Vagina (tissue), 2 donors: Measurements from ENCODE around the gene SALL2. TPM values are rescaled to one million over a fixed set of nuclear protein-coding genes. Genes with fewer than 3 reads are reported as not detected.

ENCODE experiments used
- DNase-seq, 2 donors: peaks; one replicate each; pipeline ENCODE4 v3.0.0-alpha.2; 2017; ENCODE audit errors: extremely low spot score in 2 of 2
- H3K27ac ChIP-seq: fragments of 200-600 bp; sonication (generic); one replicate; pipeline ENCODE4 v1.5.1; 2019
- H3K27me3 ChIP-seq: fragments of 200-600 bp; sonication (generic); one replicate; pipeline ENCODE4 v1.5.1; 2019
- H3K36me3 ChIP-seq, 2 donors: fragments of 200-600 bp; sonication (generic); one replicate each; pipeline ENCODE4 v1.5.1; 2017 to 2019
- H3K4me1 ChIP-seq: fragments of 200-600 bp; sonication (generic); one replicate; pipeline ENCODE4 v1.5.1; 2019
- H3K4me3 ChIP-seq, 2 donors: fragments of 200-600 bp; sonication (generic); 1 replicate in 1 of 2; 2 replicates in 1 of 2; pipeline ENCODE4 v1.5.1; 2016 to 2019
- H3K9me3 ChIP-seq: fragments of 200-600 bp; sonication (generic); one replicate; pipeline ENCODE4 v1.5.1; 2019
- CTCF ChIP-seq, 3 experiments: fragments of 450-650 bp in 2 of 3; fragments of 200-600 bp in 1 of 3; sonication (generic) in 1 of 3; IDR thresholded peaks; one replicate each; pipeline ENCODE4 v1.5.1; 2017 to 2019; ENCODE audit warnings: antibody characterized with exemption in 3 of 3, mild to moderate bottlenecking in 2 of 3, moderate library complexity in 2 of 3
- POLR2A ChIP-seq, 2 donors: fragments of 450-650 bp; IDR thresholded peaks; one replicate each; pipeline ENCODE4 v1.6.1; 2017; ENCODE audit warnings: antibody characterized with exemption in 2 of 2, mild to moderate bottlenecking in 2 of 2, moderate library complexity in 2 of 2
- POLR2AphosphoS5 ChIP-seq, 2 donors: sonication (generic); formaldehyde crosslinking; IDR thresholded peaks; one replicate each; pipeline ENCODE4 v1.9.0; 2017; ENCODE audit warnings: antibody characterized with exemption in 2 of 2, mild to moderate bottlenecking in 2 of 2, low read depth in 1 of 2; ENCODE audit not compliant: insufficient read depth in 1 of 2
- intact Hi-C: fragments of 100-400 bp; cut with DNase I; formaldehyde crosslinking; loops from one replicate; pipeline ENCODE4 v1.15.1; 2023
- total RNA-seq: library from RNA; depleted of rRNA; stranded (reverse); fragments of >200 nt; gene quantifications from one replicate; pipeline ENCODE4 v1.2.3, GENCODE V29; 2016

The SALL2 gene
- 9.8 TPM for total RNA-seq

- no peaks in the 10 kb centered on the region for H3K27me3 ChIP-seq
- TF ChIP-seq POLR2AphosphoS5 (IDR thresholded peaks at IDR 0.05; ENCODE audit: insufficient read depth in 1 of 2, low read depth in 1 of 2) = peak in 1 of 2 donors; percentile 19
- TF ChIP-seq CTCF (IDR thresholded peaks at IDR 0.05) = no peak
- TF ChIP-seq POLR2A (IDR thresholded peaks at IDR 0.05) = no peak
- peaks cover 6% of the 10 kb centered on the region for H3K4me1 ChIP-seq
- H3K36me3 ChIP-seq = no peaks in the 10 kb centered on the region
- H3K9me3 ChIP-seq = no peaks in the 10 kb centered on the region
- H3K4me3 ChIP-seq = peak within 1 kb of the TSS; percentile 79 to 90
- DNase-seq = no peak
- intact Hi-C loops = no loop called here
- H3K27ac ChIP-seq = peak within 1 kb of the TSS; percentile 84
Observed at GRCh38 chr14:21525962-21526671, at the start of gene SALL2. TSS of gene SALL2 (minus strand) at chr14:21526346. CDS start at chr14:21526127, 219 bp downstream.

- intact Hi-C loops = no loop called here
- no peaks in the 10 kb centered on the region for H3K36me3 ChIP-seq
- no peak overlapping the region for H3K27ac ChIP-seq
- H3K4me1 ChIP-seq = no peaks in the 10 kb centered on the region
- DNase-seq = no peak
- no peaks in the 10 kb centered on the region for H3K9me3 ChIP-seq
- H3K4me3 ChIP-seq = no peak overlapping the region
- no peaks in the 10 kb centered on the region for H3K27me3 ChIP-seq
- TF ChIP-seq POLR2A (IDR thresholded peaks at IDR 0.05) (no peak), POLR2AphosphoS5 (IDR thresholded peaks at IDR 0.05; ENCODE audit: insufficient read depth in 1 of 2, low read depth in 1 of 2) (no peak), CTCF (IDR thresholded peaks at IDR 0.05) (no peak)
Observed at GRCh38 chr14:21575661-21576060, 49.5 kb upstream of the SALL2 start.

GRCh38 chr14:21572604-21573003 is 46.5 kb upstream of the SALL2 start:
- no peak overlapping the region for H3K4me3 ChIP-seq
- no peak for TF ChIP-seq POLR2A (IDR thresholded peaks at IDR 0.05)
- no peak for TF ChIP-seq CTCF (IDR thresholded peaks at IDR 0.05)
- TF ChIP-seq POLR2AphosphoS5 (IDR thresholded peaks at IDR 0.05; ENCODE audit: insufficient read depth in 1 of 2, low read depth in 1 of 2) = no peak
- no peaks in the 10 kb centered on the region for H3K9me3 ChIP-seq
- no peak for DNase-seq
- H3K4me1 ChIP-seq = no peaks in the 10 kb centered on the region
- no peak overlapping the region for H3K27ac ChIP-seq
- intact Hi-C loops = no loop called here
- no peaks in the 10 kb centered on the region for H3K36me3 ChIP-seq
- H3K27me3 ChIP-seq = no peaks in the 10 kb centered on the region

GRCh38 chr14:21558703-21559170 is 32.6 kb upstream of the SALL2 start:
- Histone ChIP-seq H3K9me3 (no peaks in the 10 kb centered on the region), H3K4me1 (no peaks in the 10 kb centered on the region), H3K27ac (no peak overlapping the region), H3K36me3 (no peaks in the 10 kb centered on the region), H3K4me3 (no peak overlapping the region), H3K27me3 (no peaks in the 10 kb centered on the region)
- no peak for DNase-seq
- intact Hi-C loops = loop anchor here (10.0 kb wide), 1 partner anchor 54 kb away; no protein-coding TSS in a partner anchor
- TF ChIP-seq POLR2A (IDR thresholded peaks at IDR 0.05) (no peak), CTCF (IDR thresholded peaks at IDR 0.05) (no peak), POLR2AphosphoS5 (IDR thresholded peaks at IDR 0.05; ENCODE audit: insufficient read depth in 1 of 2, low read depth in 1 of 2) (no peak)
